Lower leg skin (tissue), 3 donors: ENCODE results near the gene SLC37A2.

Experiments used
- POLR2A ChIP-seq, 2 donors: fragments of 450-650 bp; IDR thresholded peaks; one replicate each; pipeline ENCODE4 v1.6.1; 2016 to 2017; ENCODE audit warnings: antibody characterized with exemption in 2 of 2, mild to moderate bottlenecking in 1 of 2, moderate library complexity in 1 of 2
- TF ChIP-seq, protein P1 (sequence below), 3 donors: fragments of 450-650 bp; IDR thresholded peaks; one replicate each; pipeline ENCODE4 v1.5.1; 2016; ENCODE audit warnings: antibody characterized with exemption in 3 of 3, mild to moderate bottlenecking in 3 of 3, moderate library complexity in 2 of 3

- TF ChIP-seq, protein P1, sequence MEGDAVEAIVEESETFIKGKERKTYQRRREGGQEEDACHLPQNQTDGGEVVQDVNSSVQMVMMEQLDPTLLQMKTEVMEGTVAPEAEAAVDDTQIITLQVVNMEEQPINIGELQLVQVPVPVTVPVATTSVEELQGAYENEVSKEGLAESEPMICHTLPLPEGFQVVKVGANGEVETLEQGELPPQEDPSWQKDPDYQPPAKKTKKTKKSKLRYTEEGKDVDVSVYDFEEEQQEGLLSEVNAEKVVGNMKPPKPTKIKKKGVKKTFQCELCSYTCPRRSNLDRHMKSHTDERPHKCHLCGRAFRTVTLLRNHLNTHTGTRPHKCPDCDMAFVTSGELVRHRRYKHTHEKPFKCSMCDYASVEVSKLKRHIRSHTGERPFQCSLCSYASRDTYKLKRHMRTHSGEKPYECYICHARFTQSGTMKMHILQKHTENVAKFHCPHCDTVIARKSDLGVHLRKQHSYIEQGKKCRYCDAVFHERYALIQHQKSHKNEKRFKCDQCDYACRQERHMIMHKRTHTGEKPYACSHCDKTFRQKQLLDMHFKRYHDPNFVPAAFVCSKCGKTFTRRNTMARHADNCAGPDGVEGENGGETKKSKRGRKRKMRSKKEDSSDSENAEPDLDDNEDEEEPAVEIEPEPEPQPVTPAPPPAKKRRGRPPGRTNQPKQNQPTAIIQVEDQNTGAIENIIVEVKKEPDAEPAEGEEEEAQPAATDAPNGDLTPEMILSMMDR (IDR thresholded peaks at IDR 0.05), result no peak
- no peak for TF ChIP-seq POLR2A (IDR thresholded peaks at IDR 0.05)
These were observed 10.0 kb downstream of the SLC37A2 start for GRCh38 chr11:125072961-125073590.
